GM10248 (cell line): Measurements from ENCODE around the gene CYLD.

Experiments
- CTCF ChIA-PET: fragments of 300-600 bp; sonication (Branson Sonifier 250); formaldehyde crosslinking; extraction: SDS; loops from one replicate; lab custom pipeline; 2021; ENCODE audit warnings: antibody characterized with exemption; lab: Yijun Ruan, JAX
- POLR2A ChIA-PET: fragments of 350-650 bp; sonication (Branson Sonifier 250); formaldehyde crosslinking; extraction: SDS; loops from one replicate; lab custom pipeline; 2020; ENCODE audit warnings: antibody characterized with exemption; lab: Yijun Ruan, JAX
- DNase-seq: peaks from one replicate; pipeline ENCODE4 v3.0.0; 2012; ENCODE audit errors: extremely low spot score
- CTCF ChIP-seq: IDR thresholded peaks from 2 replicates; pipeline ENCODE4 v1.5.1; 2012; ENCODE audit warnings: mild to moderate bottlenecking, low read depth; ENCODE audit errors: extremely low read depth, missing control alignments, control extremely low read depth

The CYLD gene

GRCh38 chr16:50765260-50765659, 23.4 kb downstream of the CYLD start:
- no peak for DNase-seq
- POLR2A ChIA-PET: interaction anchor here (1.3 kb wide), 1 partner anchor 24 kb away, joined by 4 read pairs; the partner anchor contains the start of gene CYLD
- CTCF ChIA-PET: interaction anchor here (1.0 to 3.5 kb wide), 2 partner anchors 12 to 41 kb away, joined by 3 to 18 read pairs; no protein-coding TSS in a partner anchor
- no peak for TF ChIP-seq CTCF

- CTCF ChIA-PET: interaction anchor here (1.0 to 3.5 kb wide), 3 partner anchors 10 to 40 kb away, joined by 3 to 18 read pairs (median 3); no protein-coding TSS in a partner anchor
- no peak for TF ChIP-seq CTCF
- POLR2A ChIA-PET: interaction anchor here (1.3 kb wide), 1 partner anchor 25 kb away, joined by 4 read pairs; the partner anchor contains the start of gene CYLD
- no peak for DNase-seq
These were observed 24.0 kb downstream of the CYLD start for GRCh38 chr16:50765861-50766260.

GRCh38 chr16:50767197-50767596, 25.3 kb downstream of the CYLD start:
- TF ChIP-seq CTCF: no peak
- POLR2A ChIA-PET: no interaction called here
- no peak for DNase-seq
- CTCF ChIA-PET: interaction anchor here (1.3 to 3.5 kb wide), 4 partner anchors 8 to 39 kb away, joined by 3 to 18 read pairs (median 4); no protein-coding TSS in a partner anchor

GRCh38 chr16:50771366-50771765, 29.5 kb downstream of the CYLD start:
- CTCF ChIA-PET: interaction anchor here (1.1 kb wide), 1 partner anchor 14 kb away, joined by 3 read pairs; no protein-coding TSS in a partner anchor

GRCh38 chr16:50774405-50774804, 32.5 kb downstream of the CYLD start:
- no peak for DNase-seq
- POLR2A ChIA-PET: no interaction called here
- CTCF ChIA-PET: interaction anchor here (2.3 kb wide), 1 partner anchor 32 kb away, joined by 14 read pairs; no protein-coding TSS in a partner anchor
- TF ChIP-seq CTCF: no peak

More at GRCh38 chr16:50771366-50771765, 29.5 kb downstream of the CYLD start:
- DNase-seq: no peak
- POLR2A ChIA-PET: no interaction called here
- no peak for TF ChIP-seq CTCF

GRCh38 chr16:50774960-50775359, 33.1 kb downstream of the CYLD start:
- POLR2A ChIA-PET: no interaction called here

More at GRCh38 chr16:50774960-50775359, 33.1 kb downstream of the CYLD start:
- no peak for TF ChIP-seq CTCF
- CTCF ChIA-PET: interaction anchor here (2.3 kb wide), 1 partner anchor 32 kb away, joined by 14 read pairs; no protein-coding TSS in a partner anchor
- no peak for DNase-seq
